Immature natural killer cell (primary cell): ENCODE measurements around the gene ABL2. TPM values are rescaled to one million over a fixed set of nuclear protein-coding genes. Genes with fewer than 3 reads are reported as not detected.
"Not testable (repeated sequence)": the region's sequence is repeated elsewhere in the genome, so short reads cannot be mapped to it uniquely, and the experiment has no call there.

ENCODE experiments used
- DNase-seq, 3 donors: peaks; one replicate each; pipeline ENCODE4 v3.0.0; 2022; ENCODE audit warnings: mixed read lengths in 1 of 3
- H3K27ac Mint-ChIP-seq, 6 donors: one replicate each; pipeline ENCODE4 v1.8.0; 2020; ENCODE audit warnings: mixed read lengths in 6 of 6, mild to moderate bottlenecking in 5 of 6, inconsistent platforms in 4 of 6, moderate library complexity in 3 of 6
- H3K27me3 Mint-ChIP-seq, 3 donors: one replicate each; pipeline ENCODE4 v1.8.0; 2020 to 2021; ENCODE audit warnings: low read depth in 3 of 3, mild to moderate bottlenecking in 3 of 3, mixed read lengths in 3 of 3, moderate library complexity in 3 of 3, inconsistent platforms in 1 of 3
- H3K36me3 Mint-ChIP-seq, 3 donors: one replicate each; pipeline ENCODE4 v1.8.0; 2020; ENCODE audit warnings: mixed read lengths in 3 of 3, inconsistent platforms in 2 of 3, mild to moderate bottlenecking in 2 of 3
- H3K4me1 Mint-ChIP-seq, 2 donors: one replicate each; pipeline ENCODE4 v1.8.0; 2020; ENCODE audit warnings: inconsistent platforms in 2 of 2, mild to moderate bottlenecking in 2 of 2, mixed read lengths in 2 of 2, moderate library complexity in 1 of 2
- H3K4me3 Mint-ChIP-seq, 5 donors: one replicate each; pipeline ENCODE4 v1.8.0; 2020; ENCODE audit warnings: mild to moderate bottlenecking in 5 of 5, mixed read lengths in 5 of 5, inconsistent platforms in 3 of 5, moderate library complexity in 3 of 5
- H3K9me3 Mint-ChIP-seq, 6 donors: one replicate each; pipeline ENCODE4 v1.8.0; 2020; ENCODE audit warnings: mild to moderate bottlenecking in 6 of 6, mixed read lengths in 6 of 6, inconsistent platforms in 4 of 6, moderate library complexity in 3 of 6
- polyA plus RNA-seq, 3 donors: library from polyadenylated mRNA; unstranded; fragments of 300-500 nt; fragmentation: Illumina TruSeq; gene quantifications; one replicate each; pipeline ENCODE4 v1.2.3, GENCODE V29; 2021

Gene ABL2
- polyA plus RNA-seq = 1 to 10 TPM in 1 of 3 donors, under 1 TPM in 1, not detected in 1; 0.36 to 2.1 TPM

DNA sequence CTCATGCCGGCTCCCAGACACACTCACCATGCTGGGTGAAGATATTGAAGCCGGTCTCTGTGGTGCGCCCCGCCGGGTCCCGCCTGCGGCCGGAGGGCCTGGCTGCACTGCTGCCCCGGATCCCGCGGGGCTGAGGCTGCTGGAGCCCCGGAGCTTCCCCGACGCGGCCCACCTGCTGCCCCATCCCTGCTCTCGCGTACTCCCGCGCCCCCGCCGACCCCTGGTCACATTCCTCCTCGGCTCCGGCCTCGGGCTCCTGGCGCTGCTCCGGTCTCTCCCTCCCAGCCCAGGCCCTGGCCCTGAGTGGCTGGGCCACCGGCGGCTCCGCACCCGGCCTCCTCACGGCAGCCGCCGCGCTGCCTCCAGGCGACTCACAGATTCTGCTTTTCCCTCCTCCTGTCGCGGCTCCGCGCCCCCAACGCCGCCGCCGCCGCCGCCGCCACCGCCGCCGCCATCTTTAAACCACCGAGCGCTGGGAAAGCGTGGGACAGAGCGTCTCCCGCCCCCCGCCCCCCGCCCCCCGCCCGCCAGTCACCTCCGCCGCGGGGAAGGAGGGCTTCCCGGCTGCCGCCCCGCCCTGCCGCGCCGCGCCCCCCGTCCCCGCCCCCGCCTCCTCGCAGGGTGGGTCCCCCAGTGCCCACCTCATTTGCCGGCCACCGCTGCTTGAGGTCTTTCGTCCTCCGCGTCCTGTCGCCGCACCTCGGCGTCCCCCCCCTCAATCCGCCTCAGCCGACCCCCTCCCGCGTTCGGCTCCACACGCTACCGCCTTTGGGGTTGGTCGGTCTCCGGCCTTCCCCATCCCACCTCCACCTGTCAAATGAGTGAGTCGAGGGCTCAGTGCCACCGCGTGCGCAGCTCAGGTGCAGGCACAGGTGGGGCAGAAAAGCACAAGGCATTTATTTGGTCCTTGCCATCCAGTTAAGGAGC, at the start of gene ABL2:
TSS of gene ABL2 (minus strand) at position 464 of the 927 bp plus-strand sequence. CDS start at position 184, 280 bp downstream.
- H3K27me3 Mint-ChIP-seq = peaks cover 0 to 5% (median 0%) of the 10 kb centered on the region in 3 donors
- no peaks in the 10 kb centered on the region for H3K36me3 Mint-ChIP-seq
- peak within 1 kb of the TSS; percentile 84 to 93 (median 91) for H3K4me3 Mint-ChIP-seq
- peak; percentile 49 to 67 (median 57) for DNase-seq
- no peaks in the 10 kb centered on the region for H3K9me3 Mint-ChIP-seq
- H3K4me1 Mint-ChIP-seq = peaks cover 25 to 31% of the 10 kb centered on the region in 2 donors
- H3K27ac Mint-ChIP-seq = peak within 1 kb of the TSS; percentile 58 to 89 (median 82)

DNA sequence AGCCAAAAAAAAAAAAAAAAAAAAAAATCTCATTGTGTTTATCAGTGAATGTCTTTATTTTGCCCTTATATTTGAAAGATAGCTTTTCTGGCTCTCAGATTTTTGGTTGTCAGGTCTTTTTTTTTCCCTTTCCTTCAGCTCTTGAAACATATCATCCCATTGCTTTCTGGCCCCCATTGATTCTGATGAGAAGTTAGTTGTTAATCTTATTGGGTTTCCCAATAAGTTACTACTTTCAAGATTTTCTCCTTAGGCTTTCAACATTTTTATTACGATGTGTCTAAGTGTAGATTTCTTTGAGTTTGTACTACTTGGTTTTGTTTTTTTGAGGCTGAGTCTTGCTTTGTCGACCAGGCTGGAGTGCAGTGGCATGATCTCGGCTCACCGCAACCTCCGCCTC, 49.4 kb upstream of the ABL2 start:
- peaks cover 0 to 11% (median 5%) of the 10 kb centered on the region in 6 donors for H3K9me3 Mint-ChIP-seq
- H3K4me3 Mint-ChIP-seq = no peak overlapping the region
- peaks cover 0 to 5% (median 3%) of the 10 kb centered on the region in 3 donors for H3K36me3 Mint-ChIP-seq
- H3K4me1 Mint-ChIP-seq = no peaks in the 10 kb centered on the region
- peak overlapping the region in 1 of 6 donors; percentile 7 for H3K27ac Mint-ChIP-seq
- no peak for DNase-seq
- H3K27me3 Mint-ChIP-seq = peaks cover 0 to 10% (median 4%) of the 10 kb centered on the region in 3 donors

GRCh38 chr1:179274424-179274823, 44.9 kb upstream of the ABL2 start:
- DNase-seq, H3K4me1 Mint-ChIP-seq, H3K36me3 Mint-ChIP-seq, H3K27me3 Mint-ChIP-seq, H3K27ac Mint-ChIP-seq, H3K4me3 Mint-ChIP-seq, H3K9me3 Mint-ChIP-seq: not testable (repeated sequence)

DNA sequence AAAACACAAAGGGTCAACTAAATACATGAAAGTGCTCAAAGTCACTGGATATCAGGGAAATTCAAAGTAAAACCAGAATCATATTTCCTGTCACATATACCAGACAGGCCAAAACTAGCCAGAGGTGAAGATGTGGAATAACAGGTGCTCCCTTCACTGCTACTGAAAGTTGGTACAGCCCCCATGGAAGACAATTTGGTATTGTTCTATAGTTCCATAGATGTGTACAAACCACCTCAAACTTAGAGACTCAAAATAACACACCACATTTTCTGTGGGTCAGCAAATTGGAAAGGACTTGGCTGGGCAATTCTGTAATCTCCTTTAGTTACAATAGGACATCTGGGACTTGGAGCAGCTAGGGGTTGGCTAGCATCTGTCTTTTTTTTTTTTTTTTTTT, 39.6 kb upstream of the ABL2 start:
- no peaks in the 10 kb centered on the region for H3K4me1 Mint-ChIP-seq

DNA sequence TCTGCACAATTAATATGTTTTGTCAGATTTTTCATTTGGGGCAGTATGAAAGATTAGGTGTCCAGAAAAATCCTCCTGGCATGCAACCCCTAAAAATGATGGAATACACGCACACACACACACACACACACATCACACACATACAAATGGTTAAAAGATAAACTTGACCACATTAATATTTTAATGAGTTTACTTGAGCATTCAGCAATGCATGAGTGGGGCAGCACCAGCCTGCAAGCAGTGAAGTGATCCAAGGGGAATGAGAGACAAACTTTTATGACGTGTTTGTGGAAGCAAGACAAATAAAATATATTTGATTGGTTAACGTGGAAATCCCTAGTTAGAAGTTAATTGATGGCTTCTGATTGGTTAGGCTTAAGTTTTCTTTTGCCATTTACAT, 35.0 kb upstream of the ABL2 start:
- no peak overlapping the region for H3K27ac Mint-ChIP-seq
- peaks cover 0 to 2% of the 10 kb centered on the region in 2 donors for H3K4me1 Mint-ChIP-seq
- H3K27me3 Mint-ChIP-seq = peaks cover 0 to 5% (median 2%) of the 10 kb centered on the region in 3 donors
- no peak for DNase-seq
- H3K36me3 Mint-ChIP-seq = no peaks in the 10 kb centered on the region
- no peaks in the 10 kb centered on the region for H3K9me3 Mint-ChIP-seq
- H3K4me3 Mint-ChIP-seq = no peak overlapping the region

More for the DNA sequence above, 39.6 kb upstream of the ABL2 start:
- peaks cover 0 to 2% (median 0%) of the 10 kb centered on the region in 3 donors for H3K27me3 Mint-ChIP-seq
- H3K4me3 Mint-ChIP-seq = no peak overlapping the region
- H3K9me3 Mint-ChIP-seq = no peaks in the 10 kb centered on the region
- H3K27ac Mint-ChIP-seq = no peak overlapping the region
- no peak for DNase-seq
- no peaks in the 10 kb centered on the region for H3K36me3 Mint-ChIP-seq

DNA sequence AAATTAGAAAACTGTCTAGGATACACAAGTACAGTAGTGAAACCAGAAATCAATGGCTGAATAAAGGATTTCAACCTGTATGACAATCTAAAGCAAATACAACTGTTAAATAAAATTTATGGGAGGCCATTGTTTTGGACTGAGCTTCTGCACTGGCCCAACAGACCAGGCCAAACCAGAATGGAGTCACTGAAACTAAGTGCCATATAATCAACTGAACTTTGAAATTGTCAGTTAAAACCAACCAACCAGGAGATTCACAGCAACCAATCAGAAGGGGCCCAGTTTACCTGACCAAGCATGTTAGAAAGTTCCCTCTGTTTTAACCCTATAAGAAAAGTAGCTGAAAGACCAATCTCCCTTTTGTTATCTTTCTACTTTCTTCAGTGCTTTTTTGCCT, 33.6 kb upstream of the ABL2 start:
- Mint-ChIP-seq H3K4me1 (peaks cover 0 to 2% of the 10 kb centered on the region in 2 donors), H3K4me3 (no peak overlapping the region), H3K9me3 (no peaks in the 10 kb centered on the region), H3K27ac (no peak overlapping the region), H3K27me3 (peaks cover 0 to 5% (median 2%) of the 10 kb centered on the region in 3 donors), H3K36me3 (no peaks in the 10 kb centered on the region)
- DNase-seq = no peak

GRCh38 chr1:179262183-179262582, 32.7 kb upstream of the ABL2 start:
- Mint-ChIP-seq H3K36me3 (no peaks in the 10 kb centered on the region), H3K9me3 (no peaks in the 10 kb centered on the region), H3K4me1 (peaks cover 0 to 2% of the 10 kb centered on the region in 2 donors), H3K27me3 (peaks cover 0 to 5% (median under 1%) of the 10 kb centered on the region in 3 donors), H3K27ac (no peak overlapping the region), H3K4me3 (no peak overlapping the region)
- no peak for DNase-seq

GRCh38 chr1:179253286-179253972, 24.0 kb upstream of the ABL2 start:
- Mint-ChIP-seq H3K4me1 (no peaks in the 10 kb centered on the region), H3K4me3 (no peak overlapping the region), H3K9me3 (no peaks in the 10 kb centered on the region), H3K27me3 (peaks cover 0 to 4% (median 2%) of the 10 kb centered on the region in 3 donors), H3K36me3 (no peaks in the 10 kb centered on the region), H3K27ac (no peak overlapping the region)
- DNase-seq = no peak

GRCh38 chr1:179252606-179253005, 23.1 kb upstream of the ABL2 start:
- no peaks in the 10 kb centered on the region for H3K4me1 Mint-ChIP-seq
- no peak overlapping the region for H3K27ac Mint-ChIP-seq
- H3K36me3 Mint-ChIP-seq = no peaks in the 10 kb centered on the region
- no peak overlapping the region for H3K4me3 Mint-ChIP-seq
- no peak for DNase-seq
- peaks cover 0 to 4% (median 2%) of the 10 kb centered on the region in 3 donors for H3K27me3 Mint-ChIP-seq
- no peaks in the 10 kb centered on the region for H3K9me3 Mint-ChIP-seq

GRCh38 chr1:179251675-179252074, 22.2 kb upstream of the ABL2 start:
- no peaks in the 10 kb centered on the region for H3K9me3 Mint-ChIP-seq
- peak in 2 of 3 donors; percentile 9 to 22 for DNase-seq
- H3K27me3 Mint-ChIP-seq = peaks cover 0 to 4% (median 2%) of the 10 kb centered on the region in 3 donors
- no peaks in the 10 kb centered on the region for H3K4me1 Mint-ChIP-seq
- H3K36me3 Mint-ChIP-seq = no peaks in the 10 kb centered on the region
- H3K4me3 Mint-ChIP-seq = no peak overlapping the region
- H3K27ac Mint-ChIP-seq = no peak overlapping the region

GRCh38 chr1:179247923-179248322, 18.4 kb upstream of the ABL2 start:
- Mint-ChIP-seq H3K36me3 (no peaks in the 10 kb centered on the region), H3K27ac (no peak overlapping the region), H3K4me1 (no peaks in the 10 kb centered on the region), H3K9me3 (no peaks in the 10 kb centered on the region), H3K27me3 (peaks cover 0 to 4% (median 0%) of the 10 kb centered on the region in 3 donors), H3K4me3 (no peak overlapping the region)
- no peak for DNase-seq

DNA sequence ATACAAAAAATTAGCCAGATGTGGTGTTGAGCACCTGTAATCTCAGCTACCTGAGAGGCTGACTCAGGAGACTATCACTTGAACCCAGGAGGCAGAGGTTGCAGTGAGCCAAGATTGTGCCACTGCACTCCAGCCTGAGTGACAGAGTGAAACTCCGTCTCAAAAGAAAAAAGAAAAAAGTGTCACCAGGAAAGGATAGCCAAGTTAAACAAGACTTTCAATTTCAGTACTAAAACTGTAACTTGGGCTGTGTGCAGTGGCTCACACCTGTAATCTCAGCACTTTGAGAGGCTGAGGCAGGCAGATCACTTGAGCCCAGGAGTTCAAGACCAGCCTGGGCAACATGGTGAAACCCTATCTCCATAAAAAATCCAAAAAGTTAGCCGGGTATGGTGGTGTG, 15.9 kb upstream of the ABL2 start:
- not testable (repeated sequence) for DNase-seq, H3K4me3 Mint-ChIP-seq

DNA sequence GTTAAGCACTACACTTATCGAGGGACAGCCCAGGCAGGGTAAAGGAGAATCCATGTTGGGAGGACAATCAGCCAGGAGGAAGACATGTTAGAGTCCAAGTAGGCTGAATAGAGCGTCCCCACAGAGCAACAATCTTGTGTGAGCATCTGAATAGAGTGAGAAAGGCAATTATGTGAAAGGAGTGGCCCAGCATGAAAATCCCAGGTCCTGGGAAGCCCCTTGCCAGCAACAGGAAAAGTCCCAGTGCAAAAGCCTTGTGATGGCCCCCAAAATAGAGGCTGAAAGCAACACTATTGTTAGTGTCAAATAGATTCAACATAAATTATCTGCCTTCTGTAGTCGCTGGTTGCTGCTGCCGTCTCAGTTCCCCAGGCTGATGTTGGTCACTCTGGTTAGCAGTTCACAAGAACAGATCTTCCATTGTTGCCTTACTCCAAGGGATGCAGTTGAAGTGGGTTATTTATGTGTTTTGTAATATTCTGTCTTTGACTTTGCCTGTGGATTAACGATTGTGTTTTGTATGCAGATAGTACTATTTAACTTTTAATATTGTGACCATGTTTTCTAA, 12.1 kb upstream of the ABL2 start:
- Mint-ChIP-seq H3K4me3 (no peak overlapping the region), H3K36me3 (no peaks in the 10 kb centered on the region), H3K27ac (peak overlapping the region in 1 of 6 donors; percentile 55), H3K27me3 (no peaks in the 10 kb centered on the region), H3K4me1 (no peaks in the 10 kb centered on the region), H3K9me3 (no peaks in the 10 kb centered on the region)
- no peak for DNase-seq

More for the DNA sequence above, 15.9 kb upstream of the ABL2 start:
- H3K4me1 Mint-ChIP-seq, H3K27ac Mint-ChIP-seq, H3K27me3 Mint-ChIP-seq, H3K36me3 Mint-ChIP-seq, H3K9me3 Mint-ChIP-seq: not testable (repeated sequence)

- DNase-seq = no peak
- H3K36me3 Mint-ChIP-seq = no peaks in the 10 kb centered on the region
- H3K27me3 Mint-ChIP-seq = peaks cover 0 to 1% (median 0%) of the 10 kb centered on the region in 3 donors
These were observed 7.7 kb upstream of the ABL2 start for GRCh38 chr1:179237222-179237621.

More at GRCh38 chr1:179237222-179237621, 7.7 kb upstream of the ABL2 start:
- Mint-ChIP-seq H3K27ac (no peak overlapping the region), H3K4me3 (no peak overlapping the region), H3K4me1 (no peaks in the 10 kb centered on the region), H3K9me3 (no peaks in the 10 kb centered on the region)
